ENCODE results near the gene CDCP1.

Gene CDCP1

DNA sequence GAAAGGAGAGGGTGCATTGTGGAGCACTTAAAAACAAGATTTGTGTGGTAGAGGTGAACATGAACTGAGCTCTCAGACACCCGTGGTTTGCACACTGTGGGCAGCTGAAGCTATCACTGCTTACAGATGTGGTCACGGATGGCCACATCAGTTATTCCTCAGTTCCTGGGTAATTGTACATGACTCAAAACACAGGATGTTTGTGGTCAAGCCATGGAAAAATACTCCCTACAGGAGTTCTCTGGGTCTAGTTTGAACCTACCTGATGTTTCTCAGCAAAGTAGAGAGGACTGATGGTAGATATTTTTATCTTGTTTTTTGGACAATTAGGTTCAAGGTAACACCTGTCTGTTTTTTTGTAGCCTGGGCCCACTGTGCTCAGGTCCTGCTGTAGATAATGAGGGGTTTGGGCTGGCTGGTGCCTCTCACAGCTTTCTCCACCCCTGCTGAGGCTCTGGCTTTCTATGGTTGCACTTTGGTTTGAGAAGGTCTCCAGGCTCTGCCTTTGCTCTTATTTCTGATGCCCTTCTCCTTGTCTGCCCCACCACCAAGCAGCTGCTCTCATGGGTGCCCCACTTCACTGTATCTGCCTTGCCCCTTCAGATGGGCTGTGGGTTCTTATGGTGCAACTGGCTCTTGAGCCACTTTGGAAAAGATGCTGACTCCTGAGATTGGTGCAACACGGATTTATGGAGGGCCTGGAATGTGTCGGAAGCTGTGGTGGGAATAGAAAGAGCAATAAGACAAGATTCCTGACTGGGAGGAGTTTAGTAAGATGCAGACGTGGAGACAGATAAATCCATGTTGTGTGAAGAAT is 40.1 kb downstream of the CDCP1 start:
- no peak for DNase-seq

DNA sequence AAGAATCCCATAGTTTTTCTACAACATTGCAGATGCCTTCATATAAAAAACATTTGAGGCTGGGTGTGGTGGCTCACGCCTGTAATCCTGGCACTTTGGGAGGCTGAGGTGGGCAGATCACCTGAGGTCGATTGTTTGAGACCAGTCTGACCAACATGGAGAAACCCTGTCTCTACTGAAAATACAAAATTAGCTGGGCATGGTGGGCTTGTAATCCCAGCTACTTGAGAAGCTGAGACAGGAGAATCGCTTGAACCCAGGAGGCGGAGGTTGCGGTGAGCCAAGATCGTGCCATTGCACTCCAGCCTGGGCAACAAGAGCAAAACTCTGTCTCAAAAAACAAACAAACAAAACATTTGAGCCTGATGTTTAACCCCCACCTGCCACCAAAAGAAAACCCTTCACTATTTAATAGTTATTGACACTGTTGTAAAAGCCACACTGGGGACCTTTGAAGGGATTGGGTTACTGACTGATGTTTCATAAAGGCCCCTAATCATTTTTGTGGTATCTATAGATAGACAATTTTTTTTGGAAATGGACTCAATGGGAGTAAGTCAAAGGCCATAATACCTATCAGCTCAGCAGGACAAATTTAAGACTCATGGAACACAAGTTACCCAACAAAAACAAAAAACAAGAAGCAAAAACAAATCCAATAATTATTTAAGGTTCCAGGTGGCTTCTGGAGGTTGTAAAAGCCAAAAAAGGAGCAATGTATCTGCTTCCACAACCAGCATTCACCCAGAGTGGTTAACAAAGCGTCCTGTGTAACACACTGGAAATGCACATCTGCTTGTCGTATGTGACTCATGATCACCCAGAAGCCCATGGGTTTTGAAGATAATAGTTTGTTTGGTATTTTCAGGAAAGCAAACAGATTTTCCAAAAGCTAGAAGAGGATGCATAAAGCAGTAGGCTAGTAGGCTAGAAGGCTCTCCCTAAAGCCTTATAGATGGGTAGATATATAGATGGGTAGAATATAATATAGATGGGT is 41.2 kb downstream of the CDCP1 start:
- no peak for DNase-seq

DNA sequence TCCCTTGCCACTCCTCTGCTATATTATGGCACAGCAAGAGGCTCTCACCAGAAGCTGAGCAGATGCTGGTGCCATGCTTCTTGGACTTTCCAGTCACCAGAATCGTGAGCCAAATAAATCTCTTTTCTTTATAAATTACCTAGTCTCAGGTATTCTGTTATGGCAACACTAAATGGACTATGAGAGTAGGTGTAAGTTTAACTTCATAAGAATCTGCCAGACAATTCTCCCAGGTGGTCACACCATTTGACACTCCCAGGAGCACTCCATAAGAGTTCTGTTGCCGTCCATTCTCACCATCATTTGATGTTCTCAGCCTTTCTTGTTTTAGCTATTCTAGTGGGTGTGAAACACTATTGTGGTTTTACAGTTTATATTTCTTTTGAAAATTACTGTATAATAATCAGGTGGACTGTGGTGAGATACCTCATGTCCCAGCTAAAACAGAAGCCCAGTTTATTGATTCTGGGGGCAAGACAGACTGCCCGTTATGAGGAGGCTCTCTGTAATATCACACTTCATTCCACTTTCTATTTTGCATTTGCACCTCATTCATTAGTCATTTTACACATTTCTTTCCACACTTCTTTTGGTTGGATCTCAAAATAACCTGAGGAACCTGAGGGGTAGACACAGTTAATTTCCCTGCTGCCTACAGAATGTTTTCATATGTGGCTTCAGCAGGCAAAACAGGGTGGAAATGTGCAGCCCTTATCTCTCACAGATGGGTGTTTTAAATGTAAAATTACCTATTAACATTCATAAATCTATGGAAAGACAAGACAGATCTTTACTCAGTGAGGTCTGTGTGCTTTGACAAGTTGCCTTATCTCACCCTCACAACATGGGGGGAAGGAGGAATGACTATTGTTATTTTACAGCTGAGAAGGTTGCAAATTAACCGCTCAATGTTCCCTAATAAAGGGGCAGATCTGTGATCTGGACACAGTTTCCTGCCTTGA is 42.1 kb downstream of the CDCP1 start:
- DNase-seq: no peak

- no peak for DNase-seq
Measured at GRCh38 chr3:45103334-45103733, 42.8 kb downstream of the CDCP1 start.

- DNase-seq: no peak
Measured at GRCh38 chr3:45100981-45101407, 45.2 kb downstream of the CDCP1 start.

DNA sequence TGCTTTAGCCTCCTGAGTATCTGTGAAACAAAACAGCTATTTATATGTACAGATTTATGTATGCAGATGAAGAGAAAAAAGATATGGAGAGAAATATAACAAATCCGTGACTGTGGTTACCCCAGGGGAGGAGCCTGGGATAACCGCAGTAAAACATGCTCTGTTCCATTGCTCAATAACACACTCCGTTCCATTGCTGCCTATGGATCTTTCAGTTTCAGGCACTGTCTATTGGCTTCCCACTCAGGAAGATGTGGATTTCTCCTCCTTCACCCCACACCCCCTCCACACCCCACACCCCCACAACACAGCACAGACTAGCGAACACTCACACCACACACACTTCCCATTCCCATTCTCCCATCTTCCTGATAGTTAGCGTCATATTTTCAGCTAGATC is 47.9 kb downstream of the CDCP1 start:
- DNase-seq: no peak

- no peak for DNase-seq
Measured at GRCh38 chr3:45097296-45097883, 48.8 kb downstream of the CDCP1 start.

DNA sequence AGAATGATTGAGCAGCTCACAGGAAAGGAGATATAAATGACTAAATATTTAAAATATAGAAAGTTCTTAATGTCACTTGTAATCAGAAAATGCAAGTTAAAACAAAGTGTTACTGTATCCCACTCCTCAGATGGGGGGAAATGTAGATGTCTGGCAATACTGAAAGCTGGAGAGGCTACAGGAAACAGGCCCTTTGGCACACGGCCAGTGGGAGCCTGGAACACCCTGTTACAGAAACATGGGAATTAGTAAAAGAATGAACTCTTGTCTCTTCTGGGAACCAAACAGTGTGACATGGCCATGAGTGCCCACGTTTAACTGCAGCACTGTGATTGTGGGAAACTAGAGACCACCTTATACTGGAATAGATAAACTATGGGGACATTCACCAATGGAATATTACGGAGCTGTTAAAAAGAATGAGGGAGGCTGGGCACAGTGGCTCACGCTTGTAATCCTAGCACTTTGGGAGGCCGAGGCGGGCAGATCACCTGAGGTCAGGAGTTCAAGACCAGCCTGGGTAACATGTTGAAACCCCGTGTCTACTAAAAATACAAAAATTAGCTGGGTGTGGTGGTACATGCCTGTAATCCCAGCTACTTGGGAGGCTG is 50.2 kb downstream of the CDCP1 start:
- DNase-seq: no peak

DNA sequence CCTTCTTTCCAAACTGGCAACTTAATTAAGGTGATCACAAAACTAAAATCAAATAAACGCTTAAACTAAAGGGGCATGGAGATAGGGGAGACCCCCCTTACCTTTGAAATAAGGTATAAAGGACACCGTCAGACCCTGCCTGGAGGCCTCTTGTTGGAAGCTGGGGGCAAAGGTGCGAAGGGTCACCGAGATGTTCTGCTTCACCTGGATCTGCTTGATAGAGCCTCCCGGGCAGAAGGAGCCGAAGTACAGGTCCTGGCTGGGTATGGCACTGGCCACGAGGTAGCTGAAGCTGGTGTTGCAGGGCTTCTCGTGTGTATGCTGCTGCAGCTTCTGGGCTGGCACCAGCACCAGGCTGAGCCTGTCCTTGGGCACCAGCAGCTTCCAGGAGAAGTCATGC is 53.0 kb downstream of the CDCP1 start:
- DNase-seq: no peak

- no peak for DNase-seq
Measured at GRCh38 chr3:45092132-45093031, 53.8 kb downstream of the CDCP1 start.

DNA sequence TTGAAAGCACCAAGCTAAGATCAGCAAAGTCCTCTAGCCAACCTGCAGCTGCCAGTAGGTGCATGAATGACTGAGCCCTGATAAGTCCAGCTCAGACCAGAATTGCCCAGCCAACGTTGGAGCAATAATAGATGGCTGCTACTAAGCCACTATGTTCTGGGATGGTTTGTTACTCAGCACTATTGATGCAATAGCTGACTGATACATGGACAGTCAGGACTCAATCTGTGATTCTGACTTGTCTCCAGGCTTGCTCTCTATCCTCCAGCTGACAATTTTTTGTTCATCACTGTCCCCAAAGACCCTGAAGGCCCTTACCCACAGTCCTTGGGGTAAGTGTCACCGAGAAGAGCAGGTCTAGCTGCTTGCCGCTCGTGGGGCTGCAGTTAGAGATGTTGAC is 55.3 kb downstream of the CDCP1 start:
- no peak for DNase-seq

GRCh38 chr3:45088543-45089358 is 57.4 kb downstream of the CDCP1 start:
- no peak for DNase-seq

DNA sequence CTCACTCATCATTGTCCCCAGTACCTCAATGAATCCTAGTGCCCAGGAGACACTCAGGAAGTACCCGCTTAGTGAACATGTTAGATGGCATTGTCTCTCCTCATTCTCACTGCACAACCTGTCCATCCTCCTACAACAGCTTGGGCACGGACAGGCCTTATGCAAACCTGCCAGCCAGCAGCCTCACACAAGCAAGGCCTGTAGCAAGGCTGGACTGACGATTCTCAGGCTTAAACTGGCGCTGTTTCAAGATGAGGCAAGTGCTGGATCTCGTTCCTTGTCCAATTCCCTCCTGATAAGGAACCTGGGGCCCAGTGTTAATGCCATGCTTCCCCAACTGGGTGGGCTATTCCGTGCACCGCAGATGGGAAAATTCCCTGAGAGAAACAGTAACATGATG is 59.0 kb downstream of the CDCP1 start:
- no peak for DNase-seq

- no peak for DNase-seq
Measured at GRCh38 chr3:45084820-45085816, 61.1 kb downstream of the CDCP1 start.

GRCh38 chr3:45084361-45084760 is 61.8 kb downstream of the CDCP1 start:
- DNase-seq: no peak

GRCh38 chr3:45083023-45083422 is 63.2 kb downstream of the CDCP1 start:
- no peak for DNase-seq

- no peak for DNase-seq
Measured at GRCh38 chr3:45082142-45082538, 64.0 kb downstream of the CDCP1 start.

DNA sequence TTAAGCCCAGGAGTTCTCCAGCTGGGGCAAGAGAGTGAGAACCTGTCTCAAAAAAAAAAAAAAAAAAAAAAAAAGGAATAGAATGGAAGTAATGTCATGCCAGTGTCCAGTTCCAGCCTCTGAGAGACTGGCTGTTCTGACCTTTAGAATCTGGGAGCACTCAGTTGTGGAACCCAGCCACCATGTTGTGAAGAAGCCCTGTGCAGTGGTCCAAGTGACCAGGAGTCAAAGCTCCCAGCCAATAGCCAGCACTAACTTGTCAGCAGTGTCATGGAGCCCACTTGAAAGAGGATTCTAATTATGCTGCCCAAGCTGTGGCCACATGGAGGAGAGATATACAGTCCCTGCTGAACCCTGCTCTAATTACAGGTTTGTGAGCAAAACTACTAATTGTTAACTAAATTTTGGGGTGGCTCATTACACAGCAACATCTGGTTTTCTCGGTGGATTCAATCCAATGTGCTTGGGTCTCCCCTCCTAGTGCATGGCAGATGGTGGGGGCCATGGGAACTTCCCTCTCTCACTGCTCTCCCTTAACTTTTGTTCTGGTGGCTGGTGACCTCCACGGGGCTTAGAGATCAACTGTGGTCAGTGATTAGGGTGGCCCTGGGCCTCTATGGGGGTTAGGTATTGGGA is 64.6 kb downstream of the CDCP1 start:
- no peak for DNase-seq

Measured in NCI-H524 (cell line).